Measurements from ENCODE around the gene UBE2L6.

UBE2L6 gene

GRCh38 chr11:57567515-57568329 is at the start of gene UBE2L6:
Gene UBE2L6, minus strand, starts transcription at chr11:57567672. Its CDS starts 61 bp downstream, at chr11:57567611.
- Mint-ChIP-seq H3K27me3 (ENCODE audit: low read depth) (no peaks in the 10 kb centered on the region), H3K4me3 (peak within 1 kb of the TSS; percentile 99), H3K4me1 (ENCODE audit: low read depth) (peaks cover 23% of the 10 kb centered on the region), H3K36me3 (ENCODE audit: low read depth) (peaks cover 24% of the 10 kb centered on the region), H3K27ac (peak within 1 kb of the TSS; percentile 97), H3K9me3 (no peaks in the 10 kb centered on the region)

- no peaks in the 10 kb centered on the region for H3K4me1 Mint-ChIP-seq (ENCODE audit: low read depth)
- H3K27ac Mint-ChIP-seq = no peak overlapping the region
- H3K27me3 Mint-ChIP-seq (ENCODE audit: low read depth) = no peaks in the 10 kb centered on the region
- H3K4me3 Mint-ChIP-seq = no peak overlapping the region
- H3K9me3 Mint-ChIP-seq = peaks cover 9% of the 10 kb centered on the region
- no peaks in the 10 kb centered on the region for H3K36me3 Mint-ChIP-seq (ENCODE audit: low read depth)
Measured at GRCh38 chr11:57616595-57616994, 49.1 kb upstream of the UBE2L6 start.

- H3K9me3 Mint-ChIP-seq = peaks cover 6% of the 10 kb centered on the region
- no peaks in the 10 kb centered on the region for H3K36me3 Mint-ChIP-seq (ENCODE audit: low read depth)
- H3K27ac Mint-ChIP-seq = no peak overlapping the region
- H3K4me1 Mint-ChIP-seq (ENCODE audit: low read depth) = no peaks in the 10 kb centered on the region
- H3K4me3 Mint-ChIP-seq = no peak overlapping the region
- H3K27me3 Mint-ChIP-seq (ENCODE audit: low read depth) = peaks cover 6% of the 10 kb centered on the region
Measured at GRCh38 chr11:57615308-57615707, 47.8 kb upstream of the UBE2L6 start.

GRCh38 chr11:57614234-57614772 is 46.8 kb upstream of the UBE2L6 start:
- Mint-ChIP-seq H3K36me3 (ENCODE audit: low read depth) (no peaks in the 10 kb centered on the region), H3K9me3 (no peaks in the 10 kb centered on the region), H3K4me1 (ENCODE audit: low read depth) (no peaks in the 10 kb centered on the region), H3K27me3 (ENCODE audit: low read depth) (peaks cover 13% of the 10 kb centered on the region), H3K27ac (no peak overlapping the region), H3K4me3 (no peak overlapping the region)

GRCh38 chr11:57610170-57610569 is 42.7 kb upstream of the UBE2L6 start:
- Mint-ChIP-seq H3K36me3 (ENCODE audit: low read depth) (no peaks in the 10 kb centered on the region), H3K4me1 (ENCODE audit: low read depth) (no peaks in the 10 kb centered on the region), H3K4me3 (no peak overlapping the region), H3K27ac (no peak overlapping the region), H3K9me3 (no peaks in the 10 kb centered on the region), H3K27me3 (ENCODE audit: low read depth) (peaks cover 37% of the 10 kb centered on the region)

GRCh38 chr11:57605028-57605420 is 37.6 kb upstream of the UBE2L6 start:
- Mint-ChIP-seq H3K4me1 (ENCODE audit: low read depth) (no peaks in the 10 kb centered on the region), H3K4me3 (no peak overlapping the region), H3K9me3 (no peaks in the 10 kb centered on the region), H3K27me3 (ENCODE audit: low read depth) (peaks cover 30% of the 10 kb centered on the region), H3K36me3 (ENCODE audit: low read depth) (no peaks in the 10 kb centered on the region), H3K27ac (no peak overlapping the region)

- Mint-ChIP-seq H3K36me3 (ENCODE audit: low read depth) (no peaks in the 10 kb centered on the region), H3K4me3 (no peak overlapping the region), H3K4me1 (ENCODE audit: low read depth) (no peaks in the 10 kb centered on the region), H3K27me3 (ENCODE audit: low read depth) (peaks cover 30% of the 10 kb centered on the region), H3K27ac (no peak overlapping the region), H3K9me3 (no peaks in the 10 kb centered on the region)
Measured at GRCh38 chr11:57604296-57605027, 37.0 kb upstream of the UBE2L6 start.

- H3K27me3 Mint-ChIP-seq (ENCODE audit: low read depth) = peaks cover 36% of the 10 kb centered on the region
- H3K36me3 Mint-ChIP-seq (ENCODE audit: low read depth) = no peaks in the 10 kb centered on the region
- no peaks in the 10 kb centered on the region for H3K9me3 Mint-ChIP-seq
- peaks cover 5% of the 10 kb centered on the region for H3K4me1 Mint-ChIP-seq (ENCODE audit: low read depth)
- H3K27ac Mint-ChIP-seq = no peak overlapping the region
- no peak overlapping the region for H3K4me3 Mint-ChIP-seq
Measured at GRCh38 chr11:57601297-57601696, 33.8 kb upstream of the UBE2L6 start.

GRCh38 chr11:57599381-57599780 is 31.9 kb upstream of the UBE2L6 start:
- Mint-ChIP-seq H3K9me3 (no peaks in the 10 kb centered on the region), H3K4me1 (ENCODE audit: low read depth) (peaks cover 5% of the 10 kb centered on the region), H3K27me3 (ENCODE audit: low read depth) (peaks cover 40% of the 10 kb centered on the region), H3K36me3 (ENCODE audit: low read depth) (no peaks in the 10 kb centered on the region), H3K4me3 (no peak overlapping the region), H3K27ac (no peak overlapping the region)

- H3K4me1 Mint-ChIP-seq (ENCODE audit: low read depth) = peaks cover 5% of the 10 kb centered on the region
- H3K27me3 Mint-ChIP-seq (ENCODE audit: low read depth) = peaks cover 45% of the 10 kb centered on the region
- no peaks in the 10 kb centered on the region for H3K9me3 Mint-ChIP-seq
- H3K36me3 Mint-ChIP-seq (ENCODE audit: low read depth) = no peaks in the 10 kb centered on the region
- no peak overlapping the region for H3K4me3 Mint-ChIP-seq
- H3K27ac Mint-ChIP-seq = no peak overlapping the region
Measured at GRCh38 chr11:57598831-57599155, 31.3 kb upstream of the UBE2L6 start.

GRCh38 chr11:57597916-57598830 is 30.7 kb upstream of the UBE2L6 start:
- Mint-ChIP-seq H3K27me3 (ENCODE audit: low read depth) (peaks cover 45% of the 10 kb centered on the region), H3K4me3 (no peak overlapping the region), H3K36me3 (ENCODE audit: low read depth) (no peaks in the 10 kb centered on the region), H3K27ac (no peak overlapping the region), H3K9me3 (no peaks in the 10 kb centered on the region), H3K4me1 (ENCODE audit: low read depth) (peaks cover 5% of the 10 kb centered on the region)

- Mint-ChIP-seq H3K9me3 (no peaks in the 10 kb centered on the region), H3K4me3 (no peak within 1 kb of the TSS), H3K36me3 (ENCODE audit: low read depth) (no peaks in the 10 kb centered on the region), H3K27ac (no peak within 1 kb of the TSS), H3K4me1 (ENCODE audit: low read depth) (peaks cover 5% of the 10 kb centered on the region), H3K27me3 (ENCODE audit: low read depth) (peaks cover 49% of the 10 kb centered on the region)
Measured at GRCh38 chr11:57597461-57597915, 30.0 kb upstream of the UBE2L6 start, which contains the start of gene SERPING1. Gene SERPING1, plus strand, starts transcription at chr11:57597685. Its CDS starts 586 bp downstream, at chr11:57598271.

GRCh38 chr11:57596266-57596885 is 28.9 kb upstream of the UBE2L6 start:
- no peak overlapping the region for H3K27ac Mint-ChIP-seq
- H3K27me3 Mint-ChIP-seq (ENCODE audit: low read depth) = peaks cover 50% of the 10 kb centered on the region
- H3K4me3 Mint-ChIP-seq = no peak overlapping the region
- H3K9me3 Mint-ChIP-seq = no peaks in the 10 kb centered on the region
- H3K4me1 Mint-ChIP-seq (ENCODE audit: low read depth) = peaks cover 5% of the 10 kb centered on the region
- no peaks in the 10 kb centered on the region for H3K36me3 Mint-ChIP-seq (ENCODE audit: low read depth)
